Esophagus (tissue), 2 donors: Measurements from ENCODE around the gene HDAC4. TPM values are rescaled to one million over a fixed set of nuclear protein-coding genes. Genes with fewer than 3 reads are reported as not detected.

ENCODE experiments used
- H3K27ac ChIP-seq, 2 donors: one replicate each; pipeline ENCODE4 v1.5.1; 2013; ENCODE audit warnings: low read depth in 2 of 2, mild to moderate bottlenecking in 2 of 2, inconsistent platforms in 1 of 2, low read length in 1 of 2, moderate library complexity in 1 of 2
- H3K27me3 ChIP-seq, 2 donors: one replicate each; pipeline ENCODE4 v1.6.1; 2013; ENCODE audit warnings: low read length in 2 of 2, control low read depth in 1 of 2, mild to moderate bottlenecking in 1 of 2; ENCODE audit not compliant: insufficient read depth in 2 of 2, control insufficient read depth in 1 of 2
- H3K36me3 ChIP-seq, 2 donors: one replicate each; pipeline ENCODE4 v1.6.1; 2013; ENCODE audit warnings: low read length in 1 of 2; ENCODE audit not compliant: control insufficient read depth in 2 of 2, insufficient read depth in 2 of 2
- H3K4me1 ChIP-seq, 2 donors: one replicate each; pipeline ENCODE4 v1.6.1; 2013; ENCODE audit warnings: low read length in 1 of 2; ENCODE audit not compliant: control insufficient read depth in 2 of 2, insufficient read depth in 2 of 2
- H3K4me3 ChIP-seq, 2 donors: one replicate each; pipeline ENCODE4 v1.5.1; 2013; ENCODE audit warnings: low read length in 2 of 2, mild to moderate bottlenecking in 2 of 2, low read depth in 1 of 2, moderate library complexity in 1 of 2
- H3K9me3 ChIP-seq, 2 donors: one replicate each; pipeline ENCODE4 v1.6.1; 2013; ENCODE audit warnings: mild to moderate bottlenecking in 2 of 2, low read depth in 1 of 2, low read length in 1 of 2, moderate library complexity in 1 of 2; ENCODE audit not compliant: control insufficient read depth in 2 of 2, insufficient read depth in 1 of 2
- WGBS, 2 donors: extraction: QIAGEN DNeasy Blood & Tissue Kit; methylation state at CpG; one replicate each; pipeline ENCODE4 v1.1.7; 2013; 5-methylcytosine and 5-hydroxymethylcytosine counted together
- polyA plus RNA-seq, 2 donors: library from polyadenylated mRNA; stranded (reverse); fragments of 200-250 nt; gene quantifications; one replicate each; pipeline ENCODE4 v1.2.3, GENCODE V29; 2013
- donor health status: healthy with polysubstance abuse.
- donor health status: Bipolar disorder and iron deficiency.

HDAC4 gene
- polyA plus RNA-seq, 2 donors = 5.9 to 10.2 TPM

DNA sequence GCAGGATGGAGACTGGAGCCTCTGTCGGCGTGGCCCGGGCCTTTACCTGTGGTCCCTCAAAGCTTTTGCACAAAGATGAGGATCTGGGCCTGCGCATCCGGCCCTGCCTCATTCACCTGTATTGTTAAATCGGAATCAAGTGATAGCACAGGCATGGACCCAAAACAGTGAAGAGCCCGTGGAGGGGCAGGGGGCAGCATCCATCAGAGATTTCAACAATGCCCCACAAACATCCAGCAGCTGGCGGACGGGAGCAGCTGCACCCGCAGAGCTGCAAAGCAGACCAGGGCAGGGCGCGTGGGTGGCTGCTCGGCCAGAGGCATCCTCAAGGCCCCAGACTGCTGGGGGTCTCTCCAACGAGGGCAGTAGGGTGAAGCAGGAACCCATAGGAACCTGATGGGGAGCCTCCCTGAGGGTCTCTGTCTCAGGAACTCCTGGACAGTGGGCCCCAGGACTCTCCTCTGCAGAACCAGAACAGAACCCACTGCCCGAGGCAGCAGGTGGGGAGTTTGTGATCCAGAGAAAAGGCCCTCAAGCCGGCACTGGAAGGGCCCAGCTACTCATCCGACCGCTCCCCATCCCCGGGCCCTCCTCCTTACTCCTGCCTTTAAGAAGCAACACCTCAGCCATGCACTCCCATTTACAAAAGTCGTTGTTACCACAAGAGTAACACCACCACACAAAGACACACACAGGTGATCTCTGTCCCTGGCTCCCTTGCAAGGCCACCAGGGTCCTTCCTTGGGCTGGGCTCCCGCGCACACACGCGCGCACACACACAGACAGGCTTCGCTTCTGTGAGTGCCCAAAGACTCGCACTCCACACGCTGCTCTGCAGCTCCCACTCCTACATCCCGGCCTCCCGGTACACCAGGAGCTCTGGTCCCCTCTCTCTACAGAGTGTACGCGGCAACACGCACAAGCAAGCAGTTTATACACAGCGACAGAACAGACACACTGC lies 28.8 kb downstream of the HDAC4 start:
- Histone ChIP-seq H3K27ac (no peak overlapping the region), H3K4me3 (no peak overlapping the region), H3K4me1 (peaks cover 0 to 6% of the 10 kb centered on the region in 2 donors), H3K9me3 (no peaks in the 10 kb centered on the region), H3K27me3 (no peaks in the 10 kb centered on the region), H3K36me3 (peaks cover 0 to 7% of the 10 kb centered on the region in 2 donors)
- WGBS, 2 donors = 94 to 95% methylated on average over 32 to 34 of the region's 34 CpGs

DNA sequence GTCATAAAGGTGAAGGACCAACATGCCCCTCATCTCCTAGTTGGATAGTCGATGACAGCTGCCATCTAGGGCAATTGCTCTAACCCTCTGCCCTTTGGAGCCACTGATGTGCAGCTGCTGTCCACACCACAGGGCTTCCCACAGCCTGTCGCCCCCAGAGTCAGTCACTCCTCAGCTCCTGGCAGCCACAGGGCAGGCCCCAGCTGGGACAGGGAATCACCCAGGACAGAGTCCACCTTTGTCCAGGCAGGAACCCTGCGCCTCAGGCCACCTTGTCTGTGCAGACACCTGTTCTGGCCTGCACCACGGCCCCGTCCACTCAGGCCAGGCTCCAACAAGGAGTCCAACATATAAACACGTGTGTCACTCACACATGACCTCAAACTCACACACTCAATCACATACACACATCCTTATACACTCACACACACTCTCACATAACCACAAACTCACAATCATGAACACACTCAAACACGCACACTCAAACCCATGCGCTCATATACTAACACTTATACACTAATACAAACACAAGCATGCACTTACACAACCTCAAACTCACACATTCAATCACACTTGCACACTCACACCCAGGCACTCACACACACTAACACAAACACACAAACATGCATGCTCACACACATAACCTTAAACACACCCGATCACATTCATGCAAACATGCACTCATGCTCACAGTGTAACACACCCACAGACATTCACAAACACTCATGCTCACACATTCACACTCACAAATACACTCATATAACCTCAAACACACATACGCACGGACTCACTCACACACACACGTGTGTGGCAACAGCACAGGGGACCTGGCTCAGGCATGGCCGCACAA lies 29.7 kb downstream of the HDAC4 start:
- H3K36me3 ChIP-seq = peaks cover 0 to 8% of the 10 kb centered on the region in 2 donors
- no peak overlapping the region for H3K27ac ChIP-seq
- H3K27me3 ChIP-seq = no peaks in the 10 kb centered on the region
- no peaks in the 10 kb centered on the region for H3K9me3 ChIP-seq
- peaks cover 0 to 6% of the 10 kb centered on the region in 2 donors for H3K4me1 ChIP-seq
- 96 to 97% methylated on average over 13 of the region's 13 CpGs for WGBS, 2 donors
- no peak overlapping the region for H3K4me3 ChIP-seq

DNA sequence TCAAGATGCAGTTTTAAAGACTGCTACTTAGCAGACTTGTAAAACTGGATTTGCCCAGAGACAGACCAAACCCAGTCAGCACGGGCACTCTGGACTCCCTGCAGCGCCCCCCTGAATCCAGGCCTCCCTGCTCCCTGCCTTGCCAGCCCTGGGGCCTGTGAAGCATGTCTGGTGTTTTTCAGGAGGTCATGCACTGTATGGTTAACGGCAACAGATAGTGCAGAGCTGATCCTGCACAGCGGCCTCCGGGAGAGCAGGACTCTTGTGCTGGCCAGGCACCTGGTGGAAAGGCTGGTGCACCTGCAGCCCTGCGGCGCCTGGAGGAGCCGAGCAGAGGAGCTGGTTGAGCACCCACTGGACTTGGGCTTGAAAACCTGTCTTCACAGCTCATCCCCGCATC lies 30.4 kb downstream of the HDAC4 start:
- H3K36me3 ChIP-seq = peaks cover 0 to 9% of the 10 kb centered on the region in 2 donors
- WGBS, 2 donors = 93 to 96% methylated on average over 9 of the region's 9 CpGs
- H3K4me1 ChIP-seq = peaks cover 0 to 10% of the 10 kb centered on the region in 2 donors
- H3K4me3 ChIP-seq = no peak overlapping the region
- H3K9me3 ChIP-seq = no peaks in the 10 kb centered on the region
- no peaks in the 10 kb centered on the region for H3K27me3 ChIP-seq
- no peak overlapping the region for H3K27ac ChIP-seq

DNA sequence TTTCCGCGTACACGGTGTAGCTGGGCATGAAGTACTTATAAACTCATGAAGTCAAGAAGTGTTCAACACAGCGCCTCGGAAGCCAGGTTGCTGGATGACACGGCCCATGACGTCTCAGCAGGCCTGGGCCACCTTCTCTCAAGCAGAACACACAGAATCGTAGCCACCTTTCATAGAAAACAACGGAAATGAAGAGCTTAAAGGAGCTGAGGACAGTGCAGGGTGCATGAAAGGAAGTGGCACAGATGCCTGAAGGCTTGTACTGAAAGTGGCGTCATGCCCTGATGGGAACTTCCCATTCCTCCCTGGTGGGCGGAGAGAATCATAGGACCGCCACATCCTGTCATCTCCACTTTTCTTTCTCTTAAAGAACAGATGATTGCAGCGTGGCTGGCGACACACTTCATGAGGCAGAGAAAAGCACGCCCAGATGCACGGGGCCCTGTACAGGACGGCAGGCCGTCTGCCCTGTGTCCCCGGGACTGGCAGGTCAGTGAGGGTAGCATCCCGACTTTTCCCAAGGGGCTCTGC lies 31.1 kb downstream of the HDAC4 start:
- Histone ChIP-seq H3K9me3 (no peaks in the 10 kb centered on the region), H3K36me3 (peaks cover 0 to 5% of the 10 kb centered on the region in 2 donors), H3K4me1 (peaks cover 0 to 11% of the 10 kb centered on the region in 2 donors), H3K27me3 (no peaks in the 10 kb centered on the region), H3K4me3 (no peak overlapping the region), H3K27ac (no peak overlapping the region)
- 76 to 79% methylated on average over 20 of the region's 20 CpGs for WGBS, 2 donors

DNA sequence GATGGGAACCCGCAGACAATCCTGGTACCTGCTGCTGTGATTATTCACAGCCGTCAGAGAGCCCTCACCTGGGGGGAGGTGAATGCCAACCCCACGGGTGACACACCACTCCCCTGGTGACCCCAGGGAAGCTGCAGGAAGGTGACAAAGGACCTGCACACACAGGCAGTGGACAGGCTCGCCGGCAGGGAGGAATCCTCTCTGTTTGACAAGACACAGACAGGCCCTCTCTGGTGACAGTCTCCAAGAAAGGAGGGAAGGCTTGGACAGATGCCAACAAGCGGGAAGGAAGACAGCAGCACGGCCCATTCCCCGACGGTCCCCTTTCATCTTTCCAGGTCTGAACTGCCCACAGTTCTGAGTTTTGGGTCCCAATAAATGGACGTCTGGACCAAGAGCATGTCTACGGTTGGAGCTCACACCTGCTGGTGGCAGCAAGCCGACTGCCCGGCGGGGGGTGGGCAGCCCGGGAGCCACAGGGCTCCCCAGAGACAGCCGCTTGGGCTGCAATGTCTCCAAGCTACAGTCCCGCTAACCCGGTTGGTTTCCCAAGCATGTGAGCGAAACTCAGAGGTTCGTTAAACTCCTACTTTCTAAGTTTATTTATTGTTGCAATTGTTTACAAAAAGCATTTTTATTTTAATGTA lies 31.8 kb downstream of the HDAC4 start:
- no peaks in the 10 kb centered on the region for H3K9me3 ChIP-seq
- 74 to 76% methylated on average over 20 of the region's 20 CpGs for WGBS, 2 donors
- H3K4me3 ChIP-seq = no peak overlapping the region
- no peak overlapping the region for H3K27ac ChIP-seq
- H3K36me3 ChIP-seq = peaks cover 0 to 4% of the 10 kb centered on the region in 2 donors
- peaks cover 0 to 11% of the 10 kb centered on the region in 2 donors for H3K4me1 ChIP-seq
- H3K27me3 ChIP-seq = no peaks in the 10 kb centered on the region

DNA sequence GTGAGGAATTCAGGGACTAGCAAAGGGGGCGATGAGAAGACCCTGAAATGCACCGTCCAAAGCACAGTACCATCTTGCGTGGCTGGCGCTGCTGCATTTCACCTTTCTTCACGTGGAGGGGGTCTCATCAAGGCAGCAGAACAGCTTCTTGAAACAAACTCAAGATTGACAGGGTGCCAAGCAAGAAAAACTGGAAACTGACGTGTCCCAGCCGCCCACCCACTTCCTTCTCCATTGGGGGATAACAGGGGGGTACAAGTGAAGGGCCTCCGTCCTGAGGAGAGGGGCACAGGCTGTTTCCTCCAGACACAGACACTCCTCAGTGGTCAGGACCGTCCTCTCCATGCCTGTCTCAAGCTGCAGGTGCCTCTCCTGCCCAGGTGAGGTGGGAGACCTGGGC lies 32.5 kb downstream of the HDAC4 start:
- Histone ChIP-seq H3K9me3 (no peaks in the 10 kb centered on the region), H3K27ac (no peak overlapping the region), H3K36me3 (peaks cover 0 to 4% of the 10 kb centered on the region in 2 donors), H3K4me1 (peaks cover 0 to 11% of the 10 kb centered on the region in 2 donors), H3K27me3 (no peaks in the 10 kb centered on the region), H3K4me3 (no peak overlapping the region)
- WGBS, 2 donors = 82 to 87% methylated on average over 9 of the region's 9 CpGs

DNA sequence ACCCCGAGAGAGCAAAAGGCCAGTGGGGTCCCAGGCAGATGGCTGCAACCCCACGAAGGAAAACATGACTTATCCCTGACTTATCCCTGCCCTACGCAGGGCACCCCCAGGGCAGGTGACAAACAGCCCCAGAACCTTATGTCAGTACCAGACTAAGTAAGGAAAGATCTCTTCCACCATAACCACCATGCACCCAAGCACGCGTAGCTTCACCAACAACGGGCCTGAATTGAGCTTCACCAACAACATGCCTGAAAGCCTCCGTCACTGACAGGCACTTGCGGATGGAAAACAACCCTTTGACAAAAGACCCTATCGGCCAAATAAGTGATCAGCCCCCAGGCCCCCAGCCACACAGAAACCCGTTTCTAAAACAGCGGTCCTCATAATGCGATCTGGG lies 34.1 kb downstream of the HDAC4 start:
- Histone ChIP-seq H3K4me3 (no peak overlapping the region), H3K27ac (no peak overlapping the region), H3K27me3 (no peaks in the 10 kb centered on the region), H3K36me3 (peaks cover 0 to 4% of the 10 kb centered on the region in 2 donors), H3K4me1 (peaks cover 0 to 11% of the 10 kb centered on the region in 2 donors), H3K9me3 (no peaks in the 10 kb centered on the region)
- 89 to 94% methylated on average over 12 of the region's 12 CpGs for WGBS, 2 donors

DNA sequence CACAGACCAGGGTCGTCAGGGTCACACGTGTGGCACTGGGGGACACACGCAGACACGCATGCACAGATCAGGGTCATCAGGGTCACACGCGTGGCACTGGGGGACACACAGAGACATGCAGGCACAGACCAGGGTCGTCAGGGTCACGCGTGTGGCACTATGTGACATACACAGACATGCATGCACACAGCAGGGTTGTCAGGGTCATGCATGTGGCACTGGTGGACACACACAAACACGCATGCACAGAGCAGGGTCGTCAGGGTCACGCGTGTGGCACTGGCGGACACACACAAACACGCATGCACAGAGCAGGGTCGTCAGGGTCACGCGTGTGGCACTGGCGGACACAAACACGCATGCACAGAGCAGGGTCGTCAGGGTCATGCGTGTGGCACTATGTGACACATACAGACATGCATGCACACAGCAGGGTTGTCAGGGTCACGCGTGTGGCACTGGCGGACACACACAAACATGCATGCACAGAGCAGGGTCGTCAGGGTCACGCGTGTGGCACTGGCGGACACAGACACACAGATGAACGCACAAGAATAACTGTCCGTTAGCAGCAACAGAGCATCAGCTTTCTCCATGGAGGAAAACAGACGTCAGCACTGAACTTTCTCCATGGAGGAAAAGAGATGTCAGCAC lies 34.9 kb downstream of the HDAC4 start:
- 97% methylated on average over 32 of the region's 32 CpGs for WGBS, 2 donors
- H3K4me3 ChIP-seq = no peak overlapping the region
- no peak overlapping the region for H3K27ac ChIP-seq
- peaks cover 0 to 12% of the 10 kb centered on the region in 2 donors for H3K4me1 ChIP-seq
- H3K9me3 ChIP-seq = no peaks in the 10 kb centered on the region
- no peaks in the 10 kb centered on the region for H3K27me3 ChIP-seq
- H3K36me3 ChIP-seq = peaks cover 0 to 4% of the 10 kb centered on the region in 2 donors
